GM10266 (cell line): ENCODE measurements around the gene ATP6V1A.
"Not testable (repeated sequence)": the region's sequence is repeated elsewhere in the genome, so short reads cannot be mapped to it uniquely, and the experiment has no call there.

Source experiments
- DNase-seq: peaks from one replicate; pipeline ENCODE4 v3.0.0; 2012; ENCODE audit errors: extremely low spot score
- TF ChIP-seq, protein P1 (sequence below): IDR thresholded peaks from 2 replicates; pipeline ENCODE4 v1.5.1; 2012; ENCODE audit warnings: mild to moderate bottlenecking, low read depth; ENCODE audit not compliant: control insufficient read depth, insufficient read depth; ENCODE audit errors: missing control alignments

ATP6V1A gene

DNA sequence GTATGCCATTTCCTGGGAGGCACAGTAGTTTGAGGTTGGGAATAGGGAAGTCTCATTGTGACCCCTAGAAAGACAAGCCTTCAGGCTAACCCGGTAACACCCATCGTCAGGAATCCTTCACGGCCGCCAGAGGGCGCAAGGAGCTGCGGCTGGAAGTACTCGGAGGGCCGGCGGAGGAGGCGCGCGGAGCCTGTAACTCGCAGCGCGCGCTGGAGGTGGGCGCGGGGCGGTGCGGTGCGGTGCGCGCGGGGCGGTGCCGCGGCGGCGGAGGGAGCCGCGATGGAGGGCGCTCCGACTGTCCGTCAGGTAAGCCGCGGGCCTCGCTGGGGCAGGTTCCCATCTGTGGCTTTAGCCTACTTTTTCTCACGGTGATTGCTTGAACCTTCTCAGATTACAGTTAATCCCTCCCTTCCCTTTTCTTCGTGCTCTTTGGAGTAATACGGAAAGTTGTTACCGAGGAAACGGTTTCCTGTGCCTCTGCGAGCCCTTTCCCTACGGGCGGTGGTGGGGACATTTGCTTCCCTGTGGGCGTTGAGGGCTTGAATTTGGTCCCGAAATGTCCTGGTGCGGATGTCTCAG lies 91.9 kb downstream of the ATP6V1A start, which contains the start of gene GRAMD1C:
TSS of gene GRAMD1C (plus strand) at position 158 of the 579 bp plus-strand sequence. CDS start at position 280, 122 bp downstream.
- peak; percentile 89 for DNase-seq
- TF ChIP-seq, protein P1, sequence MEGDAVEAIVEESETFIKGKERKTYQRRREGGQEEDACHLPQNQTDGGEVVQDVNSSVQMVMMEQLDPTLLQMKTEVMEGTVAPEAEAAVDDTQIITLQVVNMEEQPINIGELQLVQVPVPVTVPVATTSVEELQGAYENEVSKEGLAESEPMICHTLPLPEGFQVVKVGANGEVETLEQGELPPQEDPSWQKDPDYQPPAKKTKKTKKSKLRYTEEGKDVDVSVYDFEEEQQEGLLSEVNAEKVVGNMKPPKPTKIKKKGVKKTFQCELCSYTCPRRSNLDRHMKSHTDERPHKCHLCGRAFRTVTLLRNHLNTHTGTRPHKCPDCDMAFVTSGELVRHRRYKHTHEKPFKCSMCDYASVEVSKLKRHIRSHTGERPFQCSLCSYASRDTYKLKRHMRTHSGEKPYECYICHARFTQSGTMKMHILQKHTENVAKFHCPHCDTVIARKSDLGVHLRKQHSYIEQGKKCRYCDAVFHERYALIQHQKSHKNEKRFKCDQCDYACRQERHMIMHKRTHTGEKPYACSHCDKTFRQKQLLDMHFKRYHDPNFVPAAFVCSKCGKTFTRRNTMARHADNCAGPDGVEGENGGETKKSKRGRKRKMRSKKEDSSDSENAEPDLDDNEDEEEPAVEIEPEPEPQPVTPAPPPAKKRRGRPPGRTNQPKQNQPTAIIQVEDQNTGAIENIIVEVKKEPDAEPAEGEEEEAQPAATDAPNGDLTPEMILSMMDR, result peak; percentile 90

DNA sequence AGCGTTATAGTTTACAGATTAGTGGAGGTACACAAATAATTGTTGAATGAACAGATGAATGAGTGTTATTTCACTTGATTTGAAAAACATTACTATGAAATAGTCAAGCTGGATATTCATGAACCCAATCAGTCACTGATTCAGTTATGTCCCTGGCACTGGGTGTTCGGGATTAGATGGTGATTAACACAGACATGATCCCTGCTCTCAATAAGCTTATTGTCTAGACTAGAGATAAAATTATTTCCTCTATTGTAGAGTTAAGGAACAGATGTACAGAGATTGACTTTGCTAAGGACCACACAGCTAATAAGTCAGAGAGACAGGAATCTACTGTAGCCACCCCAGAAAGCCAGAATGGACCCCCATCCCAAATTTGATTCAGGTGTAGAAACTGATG lies 92.7 kb downstream of the ATP6V1A start:
- TF ChIP-seq, protein P1, result no peak

GRCh38 chr3:113844622-113845222 lies 97.9 kb downstream of the ATP6V1A start:
- peak; percentile 53 for DNase-seq
- TF ChIP-seq, protein P1, result peak; percentile 45

More for the DNA sequence above, 92.7 kb downstream of the ATP6V1A start:
- DNase-seq, result no peak

- no peak for DNase-seq
- TF ChIP-seq, protein P1, result no peak
Measured at GRCh38 chr3:113847247-113847646, 100.4 kb downstream of the ATP6V1A start.

GRCh38 chr3:113847664-113848461 lies 101.0 kb downstream of the ATP6V1A start:
- DNase-seq, result no peak
- TF ChIP-seq, protein P1, result no peak

- not testable (repeated sequence) for DNase-seq
Measured at GRCh38 chr3:113849071-113849470, 102.2 kb downstream of the ATP6V1A start.

DNA sequence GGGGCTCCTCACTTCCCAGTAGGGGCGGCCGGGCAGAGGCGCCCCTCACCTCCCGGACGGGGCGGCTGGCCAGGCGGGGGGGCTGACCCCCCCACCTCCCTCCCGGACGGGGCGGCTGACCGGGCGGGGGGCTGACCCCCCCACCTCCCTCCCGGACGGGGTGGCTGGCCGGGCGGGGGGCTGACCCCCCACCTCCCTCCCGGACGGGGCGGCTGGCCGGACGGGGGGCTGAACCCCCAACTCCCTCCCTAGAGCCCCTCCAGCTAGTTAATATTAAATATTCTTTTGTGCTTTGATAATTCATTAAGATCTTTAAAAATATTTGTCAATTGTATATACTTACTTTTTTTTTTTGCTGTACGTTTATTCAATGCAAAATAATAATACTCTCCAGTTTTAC lies 103.0 kb downstream of the ATP6V1A start:
- not testable (repeated sequence) for DNase-seq

DNA sequence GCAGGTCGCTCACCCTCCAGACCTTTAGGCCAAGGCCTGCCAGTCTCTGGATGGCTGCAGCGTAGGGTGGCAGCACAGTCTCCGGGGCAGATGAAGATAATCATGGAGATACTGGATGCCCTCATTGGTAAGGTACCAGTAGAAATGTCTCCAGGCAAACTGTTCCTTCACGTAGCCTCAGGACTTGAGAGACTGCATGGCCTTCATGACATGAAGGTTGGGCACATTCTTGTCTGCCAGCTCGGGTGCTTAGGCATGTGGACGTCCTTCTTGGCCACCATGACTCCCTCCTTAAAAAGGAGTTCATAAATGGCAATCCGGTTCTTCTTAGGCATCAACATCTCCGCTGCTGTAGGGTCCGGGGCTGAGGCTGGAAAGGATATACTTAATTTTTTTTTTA lies 103.6 kb downstream of the ATP6V1A start:
- not testable (repeated sequence) for DNase-seq

- TF ChIP-seq, protein P1, result no peak
- DNase-seq, result no peak
Measured at GRCh38 chr3:113852506-113852905, 105.7 kb downstream of the ATP6V1A start.
